ENCODE measurements around the gene LYST. TPM values are rescaled to one million over a fixed set of nuclear protein-coding genes. Genes with fewer than 3 reads are reported as not detected.

The LYST gene
- total and polyA plus RNA-seq, 2 experiments from 2014 or later, result 3.0 to 6.1 TPM

DNA sequence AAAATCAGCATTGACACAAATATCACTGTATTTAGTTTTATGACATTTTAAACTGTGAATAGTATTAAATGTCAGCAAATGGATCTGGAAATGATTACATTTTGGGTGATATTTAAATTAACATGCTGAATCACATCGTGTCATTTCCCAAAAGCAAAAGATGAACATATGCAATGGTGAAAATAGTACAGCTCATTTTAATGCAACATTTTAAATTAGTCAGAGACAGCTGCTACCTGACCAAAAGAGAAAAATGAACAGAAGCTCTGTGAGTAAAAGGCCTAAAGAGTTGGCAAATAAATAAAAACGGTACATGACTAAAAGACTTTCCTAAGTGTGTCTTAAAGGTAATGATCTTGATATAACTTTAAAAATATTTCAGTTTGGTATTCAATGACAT, 131.1 kb downstream of the LYST start:
- Histone ChIP-seq H3K4me2 (no peak overlapping the region), H2AFZ (no peak overlapping the region), H4K20me1 (ENCODE audit: insufficient read depth, poor library complexity, severe bottlenecking) (no peaks in the 10 kb centered on the region), H3K9me3 (ENCODE audit: low read depth) (no peaks in the 10 kb centered on the region), H3K4me1 (ENCODE audit: insufficient read depth) (no peaks in the 10 kb centered on the region), H3K9me2 (replicated peaks; ENCODE audit: insufficient read depth) (no peaks in the 10 kb centered on the region), H3K27ac (no peak overlapping the region), H3K36me3 (replicated peaks; ENCODE audit: insufficient read depth, low read depth) (no peaks in the 10 kb centered on the region), H3K27me3 (no peaks in the 10 kb centered on the region), H3K79me2 (no peaks in the 10 kb centered on the region), H3K4me3 (no peak overlapping the region)
- 92% methylated on average over 2 of the region's 2 CpGs for WGBS (ENCODE audit: low lambda C conversion rate, missing lambda C conversion rate)
- DNase-seq (ENCODE audit: low spot score), result no peak
- TF ChIP-seq, protein P1, sequence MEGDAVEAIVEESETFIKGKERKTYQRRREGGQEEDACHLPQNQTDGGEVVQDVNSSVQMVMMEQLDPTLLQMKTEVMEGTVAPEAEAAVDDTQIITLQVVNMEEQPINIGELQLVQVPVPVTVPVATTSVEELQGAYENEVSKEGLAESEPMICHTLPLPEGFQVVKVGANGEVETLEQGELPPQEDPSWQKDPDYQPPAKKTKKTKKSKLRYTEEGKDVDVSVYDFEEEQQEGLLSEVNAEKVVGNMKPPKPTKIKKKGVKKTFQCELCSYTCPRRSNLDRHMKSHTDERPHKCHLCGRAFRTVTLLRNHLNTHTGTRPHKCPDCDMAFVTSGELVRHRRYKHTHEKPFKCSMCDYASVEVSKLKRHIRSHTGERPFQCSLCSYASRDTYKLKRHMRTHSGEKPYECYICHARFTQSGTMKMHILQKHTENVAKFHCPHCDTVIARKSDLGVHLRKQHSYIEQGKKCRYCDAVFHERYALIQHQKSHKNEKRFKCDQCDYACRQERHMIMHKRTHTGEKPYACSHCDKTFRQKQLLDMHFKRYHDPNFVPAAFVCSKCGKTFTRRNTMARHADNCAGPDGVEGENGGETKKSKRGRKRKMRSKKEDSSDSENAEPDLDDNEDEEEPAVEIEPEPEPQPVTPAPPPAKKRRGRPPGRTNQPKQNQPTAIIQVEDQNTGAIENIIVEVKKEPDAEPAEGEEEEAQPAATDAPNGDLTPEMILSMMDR (IDR thresholded peaks at IDR 0.05; ENCODE audit: poor library complexity), result no peak
- TF ChIP-seq EZH2 (IDR thresholded peaks at IDR 0.05; ENCODE audit: borderline replicate concordance) (no peak), EZH2phosphoT487 (IDR thresholded peaks at IDR 0.05; ENCODE audit: low read depth, severe bottlenecking, unreplicated experiment) (no peak)

DNA sequence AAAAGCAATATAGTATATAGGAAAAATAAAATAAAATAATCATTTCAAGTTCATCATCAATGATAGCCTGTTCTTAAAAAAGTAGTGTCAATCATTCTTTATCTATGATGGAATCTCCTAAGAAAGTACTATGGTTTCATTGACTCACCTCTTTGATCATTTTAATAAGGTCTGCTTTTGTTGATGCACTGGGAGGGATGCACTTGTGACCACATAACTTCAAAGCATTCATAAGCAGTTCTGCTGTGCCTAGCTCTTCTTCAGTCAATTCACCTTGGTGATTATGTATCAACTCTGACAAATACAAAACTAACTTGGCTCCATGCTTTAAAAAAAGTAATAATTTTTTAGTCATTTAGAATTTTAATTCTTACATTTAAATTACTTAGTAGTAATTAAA, 132.4 kb downstream of the LYST start:
- no peak overlapping the region for H3K27ac ChIP-seq
- no peak overlapping the region for H2AFZ ChIP-seq
- no peak for TF ChIP-seq EZH2 (IDR thresholded peaks at IDR 0.05; ENCODE audit: borderline replicate concordance)
- no peak for TF ChIP-seq EZH2phosphoT487 (IDR thresholded peaks at IDR 0.05; ENCODE audit: low read depth, severe bottlenecking, unreplicated experiment)
- TF ChIP-seq, protein P1 (IDR thresholded peaks at IDR 0.05; ENCODE audit: poor library complexity), result no peak
- H3K27me3 ChIP-seq, result no peaks in the 10 kb centered on the region
- H3K4me3 ChIP-seq, result no peak overlapping the region
- no peaks in the 10 kb centered on the region for H3K9me3 ChIP-seq (ENCODE audit: low read depth)
- no peak for DNase-seq (ENCODE audit: low spot score)
- H4K20me1 ChIP-seq (ENCODE audit: insufficient read depth, poor library complexity, severe bottlenecking), result no peaks in the 10 kb centered on the region
- no peaks in the 10 kb centered on the region for H3K9me2 ChIP-seq (replicated peaks; ENCODE audit: insufficient read depth)
- H3K79me2 ChIP-seq, result no peaks in the 10 kb centered on the region
- no peak overlapping the region for H3K4me2 ChIP-seq
- H3K36me3 ChIP-seq (replicated peaks; ENCODE audit: insufficient read depth, low read depth), result no peaks in the 10 kb centered on the region
- H3K4me1 ChIP-seq (ENCODE audit: insufficient read depth), result no peaks in the 10 kb centered on the region

DNA sequence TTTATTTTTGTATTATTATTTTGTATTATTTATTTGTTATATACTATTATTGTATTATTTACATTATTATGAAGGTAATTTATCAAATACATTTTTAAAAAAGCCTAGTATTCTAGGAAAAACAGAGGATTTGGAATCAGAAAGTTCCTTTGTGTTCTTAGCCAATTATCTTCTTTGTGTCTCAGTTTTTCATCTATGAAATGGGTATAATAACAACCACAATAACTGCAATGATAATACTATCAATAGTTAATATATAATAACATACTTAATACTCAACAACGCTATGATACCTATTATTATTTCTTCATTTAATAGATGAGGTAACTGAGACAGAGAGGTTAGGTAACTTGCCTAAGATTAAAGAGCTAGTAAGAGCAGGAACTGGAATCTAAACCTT, 136.7 kb downstream of the LYST start:
- H3K9me3 ChIP-seq (ENCODE audit: low read depth), result no peaks in the 10 kb centered on the region
- no peaks in the 10 kb centered on the region for H4K20me1 ChIP-seq (ENCODE audit: insufficient read depth, poor library complexity, severe bottlenecking)
- no peaks in the 10 kb centered on the region for H3K36me3 ChIP-seq (replicated peaks; ENCODE audit: insufficient read depth, low read depth)
- no peak overlapping the region for H2AFZ ChIP-seq
- no peaks in the 10 kb centered on the region for H3K79me2 ChIP-seq
- H3K27me3 ChIP-seq, result no peaks in the 10 kb centered on the region
- no peaks in the 10 kb centered on the region for H3K9me2 ChIP-seq (replicated peaks; ENCODE audit: insufficient read depth)
- 90% methylated on average over 1 of the region's 1 CpG for WGBS (ENCODE audit: low lambda C conversion rate, missing lambda C conversion rate)
- H3K4me2 ChIP-seq, result no peak overlapping the region
- no peak overlapping the region for H3K27ac ChIP-seq
- H3K4me1 ChIP-seq (ENCODE audit: insufficient read depth), result no peaks in the 10 kb centered on the region
- no peak for DNase-seq (ENCODE audit: low spot score)
- TF ChIP-seq EZH2phosphoT487 (IDR thresholded peaks at IDR 0.05; ENCODE audit: low read depth, severe bottlenecking, unreplicated experiment) (no peak), EZH2 (IDR thresholded peaks at IDR 0.05; ENCODE audit: borderline replicate concordance) (no peak)
- TF ChIP-seq, protein P1 (IDR thresholded peaks at IDR 0.05; ENCODE audit: poor library complexity), result no peak
- H3K4me3 ChIP-seq, result no peak overlapping the region

DNA sequence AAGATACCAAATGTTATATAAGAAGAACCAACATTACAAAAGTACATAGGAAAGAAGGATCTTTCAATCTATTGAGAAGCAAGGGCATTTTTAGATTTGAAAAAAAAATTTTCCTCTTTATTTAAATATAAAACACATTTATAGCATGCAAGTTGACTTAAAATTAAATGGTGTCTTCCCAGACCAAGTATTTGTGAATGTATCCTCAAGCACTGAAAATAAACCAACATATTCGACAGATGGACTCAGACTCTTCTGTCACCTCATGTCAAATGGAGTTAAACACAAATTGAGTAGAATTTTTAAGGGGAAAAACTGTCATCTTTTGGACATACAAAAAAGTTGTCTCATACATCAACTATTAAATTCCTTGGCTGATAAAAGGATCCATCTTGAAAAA, 140.1 kb downstream of the LYST start:
- H3K4me2 ChIP-seq, result no peak overlapping the region
- no peaks in the 10 kb centered on the region for H4K20me1 ChIP-seq (ENCODE audit: insufficient read depth, poor library complexity, severe bottlenecking)
- H3K4me1 ChIP-seq (ENCODE audit: insufficient read depth), result no peaks in the 10 kb centered on the region
- no peaks in the 10 kb centered on the region for H3K79me2 ChIP-seq
- H3K36me3 ChIP-seq (replicated peaks; ENCODE audit: insufficient read depth, low read depth), result no peaks in the 10 kb centered on the region
- H2AFZ ChIP-seq, result no peak overlapping the region
- TF ChIP-seq, protein P1 (IDR thresholded peaks at IDR 0.05; ENCODE audit: poor library complexity), result no peak
- no peak for TF ChIP-seq EZH2phosphoT487 (IDR thresholded peaks at IDR 0.05; ENCODE audit: low read depth, severe bottlenecking, unreplicated experiment)
- TF ChIP-seq EZH2 (IDR thresholded peaks at IDR 0.05; ENCODE audit: borderline replicate concordance), result no peak
- no peaks in the 10 kb centered on the region for H3K9me2 ChIP-seq (replicated peaks; ENCODE audit: insufficient read depth)
- no peaks in the 10 kb centered on the region for H3K9me3 ChIP-seq (ENCODE audit: low read depth)
- H3K27ac ChIP-seq, result no peak overlapping the region
- 94% methylated on average over 1 of the region's 1 CpG for WGBS (ENCODE audit: low lambda C conversion rate, missing lambda C conversion rate)
- H3K27me3 ChIP-seq, result no peaks in the 10 kb centered on the region
- DNase-seq (ENCODE audit: low spot score), result no peak
- no peak overlapping the region for H3K4me3 ChIP-seq

All from hepatocyte (in vitro differentiated cells).